HG02943 (cell line): ENCODE results near the gene DRC7.

Source experiments
- ATAC-seq: cut with Tn5 transposase; IDR thresholded peaks from one replicate; pipeline ENCODE4 v1.9.1; 2021; ENCODE audit warnings: mild to moderate bottlenecking, low read depth, moderate library complexity; ENCODE audit not compliant: unreplicated experiment

DRC7 gene

DNA sequence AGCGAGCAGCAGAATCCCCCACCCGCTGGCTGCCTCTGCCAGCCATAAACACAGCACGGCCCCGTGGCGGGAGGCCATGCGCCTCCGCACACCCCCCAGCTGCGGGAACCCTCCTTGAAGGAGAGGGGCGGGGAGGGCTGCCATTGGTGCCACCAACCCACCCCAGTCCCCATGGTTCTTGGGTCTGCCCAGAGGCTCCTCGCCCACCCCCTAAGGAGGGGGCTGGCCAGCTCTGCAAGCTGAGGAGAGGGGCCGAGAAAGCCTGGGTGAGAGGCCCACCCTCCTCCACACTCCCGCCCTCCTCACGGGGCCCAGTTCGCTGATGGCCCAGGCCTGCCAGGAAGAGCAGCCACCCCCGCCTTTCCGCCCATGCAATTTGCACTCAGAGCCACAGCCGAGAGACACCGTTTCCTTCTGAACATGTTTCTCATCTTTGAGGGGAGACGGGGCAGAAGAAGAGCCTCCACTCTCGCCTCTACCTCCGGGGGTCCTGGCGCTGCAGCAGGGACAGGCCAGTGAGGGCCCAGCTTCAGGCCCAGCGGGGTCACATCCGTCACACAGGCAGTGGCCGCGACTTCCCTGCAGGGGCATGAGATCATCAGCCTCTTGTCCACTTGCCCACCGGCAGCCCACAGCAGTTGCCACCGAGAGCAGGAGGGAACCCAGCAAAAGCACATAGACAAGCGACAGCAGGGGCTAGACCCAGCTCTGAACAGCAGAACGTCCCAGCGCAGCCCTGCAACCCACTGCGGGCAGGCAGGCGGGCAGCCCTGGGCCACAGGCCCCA is 63.9 kb downstream of the DRC7 start:
- no peak for ATAC-seq

DNA sequence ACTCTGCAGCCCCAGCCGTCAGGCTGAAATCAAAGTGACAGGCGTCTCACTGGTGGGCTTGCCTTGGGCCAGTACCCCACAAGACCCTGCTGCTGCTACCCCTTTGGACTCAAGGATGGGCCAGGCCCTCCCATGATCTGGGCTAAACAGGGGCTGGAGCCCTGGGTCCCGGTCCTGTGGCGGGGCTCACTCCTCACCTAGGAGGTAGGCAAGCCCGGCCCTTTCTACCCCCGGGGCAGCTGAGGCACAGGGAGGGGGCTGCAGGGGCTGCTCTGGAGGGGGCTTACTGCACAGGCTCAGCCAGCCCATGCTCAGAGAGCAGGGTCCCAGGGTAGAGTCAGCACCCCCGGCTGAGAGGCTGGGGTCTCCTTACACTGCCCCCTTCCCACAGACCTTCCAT is 64.5 kb downstream of the DRC7 start:
- ATAC-seq, result no peak

DNA sequence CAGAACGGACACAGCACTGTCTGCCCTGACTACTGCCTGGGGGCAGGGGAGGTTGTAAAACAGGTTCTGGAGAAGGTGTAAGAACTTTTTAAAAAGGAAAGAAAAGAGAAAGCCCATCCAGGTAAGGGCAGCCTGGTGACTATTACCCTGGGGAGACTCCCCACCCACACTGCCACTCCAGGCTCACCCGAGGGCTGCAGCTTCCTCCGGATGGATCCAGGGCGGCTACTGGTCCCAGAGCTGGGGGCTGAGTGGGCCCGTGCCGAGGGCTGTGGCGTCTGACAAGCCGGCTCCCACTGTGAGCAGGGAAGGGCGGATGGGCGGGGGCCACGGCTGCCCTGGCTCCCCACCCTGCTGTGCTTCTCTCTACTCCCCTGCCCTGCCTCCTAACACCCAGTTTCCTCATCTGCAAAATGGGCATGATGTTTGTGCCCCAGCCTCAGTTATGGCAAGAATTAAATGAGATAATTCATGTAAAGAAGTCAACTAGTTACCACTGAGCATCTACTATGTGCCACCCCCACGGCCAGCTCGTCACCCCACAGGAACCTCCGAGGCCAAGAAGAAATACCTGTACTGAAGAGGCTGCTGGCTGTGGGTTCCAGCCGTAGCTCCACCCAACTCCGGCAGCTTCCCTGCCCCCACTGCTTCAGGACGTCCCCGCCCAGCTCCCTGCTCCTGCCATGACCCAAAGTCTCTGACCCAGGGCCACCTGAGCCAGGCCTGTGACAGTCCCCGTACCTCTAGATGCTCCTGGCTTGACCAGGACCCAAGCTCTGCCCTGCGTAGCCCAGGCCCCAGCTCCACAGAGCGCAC is 65.1 kb downstream of the DRC7 start:
- no peak for ATAC-seq

DNA sequence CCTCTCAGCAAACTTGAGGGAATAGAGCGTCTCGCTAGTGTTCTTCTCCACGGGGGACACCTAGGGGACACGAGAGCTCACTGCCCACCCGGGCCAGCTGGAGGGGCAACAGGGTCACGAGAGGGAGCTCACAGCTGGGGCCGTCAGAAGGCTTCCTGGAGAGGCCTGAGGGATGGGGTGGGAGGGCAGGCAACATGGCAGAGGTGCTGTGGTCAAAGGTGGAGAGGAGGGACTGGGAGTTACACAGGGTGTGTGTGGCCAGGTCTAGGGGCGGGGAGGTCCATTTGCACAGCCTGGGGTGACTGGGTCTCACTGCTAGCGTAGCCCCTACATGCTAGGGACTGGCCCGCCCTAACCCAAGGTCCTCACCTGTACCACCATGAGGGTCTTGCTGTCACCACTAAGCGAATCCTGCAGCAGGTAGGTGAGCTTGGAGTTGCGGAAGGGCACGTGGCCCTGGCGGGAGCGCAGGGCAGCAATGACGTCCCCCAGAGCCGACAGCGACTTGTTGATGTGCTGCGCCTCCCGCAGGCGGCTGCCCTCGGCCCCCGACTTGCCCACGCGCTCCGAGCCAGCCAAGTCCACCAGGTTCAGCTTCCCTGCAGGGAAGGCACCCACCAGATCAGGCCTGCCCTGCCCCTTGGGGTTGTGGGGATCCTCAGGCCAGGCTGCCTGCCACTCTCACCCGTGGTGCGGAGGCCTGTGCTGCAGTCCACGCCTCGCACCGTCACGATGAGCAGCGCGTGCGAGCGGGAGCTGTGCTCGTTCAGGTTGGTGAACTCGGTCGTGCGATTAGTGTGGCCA is 66.0 kb downstream of the DRC7 start:
- ATAC-seq, result no peak

DNA sequence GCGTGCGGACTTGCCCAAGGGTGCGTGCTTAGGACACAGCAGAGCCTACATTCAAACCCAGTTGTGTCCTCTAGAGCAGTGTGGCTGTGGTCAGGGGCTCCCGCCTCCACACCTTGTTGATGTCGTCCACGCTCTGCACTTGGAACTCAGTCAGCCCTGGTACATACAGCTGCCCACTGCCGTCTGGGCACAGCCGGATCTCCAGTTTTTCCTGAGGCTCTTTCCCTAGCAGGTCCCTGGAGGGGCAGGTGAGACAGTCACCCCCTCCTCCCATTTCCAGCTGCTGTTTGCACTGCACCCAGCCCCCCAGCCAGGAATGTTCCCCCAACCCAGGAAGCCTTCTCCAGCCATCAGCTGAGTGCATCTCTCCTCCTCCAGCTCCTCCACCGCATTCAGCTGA is 66.7 kb downstream of the DRC7 start:
- ATAC-seq, result no peak

- ATAC-seq, result no peak
Observed at GRCh38 chr16:57761957-57762356, 67.4 kb downstream of the DRC7 start.

- ATAC-seq, result no peak
Observed at GRCh38 chr16:57762365-57763040, 67.9 kb downstream of the DRC7 start.

DNA sequence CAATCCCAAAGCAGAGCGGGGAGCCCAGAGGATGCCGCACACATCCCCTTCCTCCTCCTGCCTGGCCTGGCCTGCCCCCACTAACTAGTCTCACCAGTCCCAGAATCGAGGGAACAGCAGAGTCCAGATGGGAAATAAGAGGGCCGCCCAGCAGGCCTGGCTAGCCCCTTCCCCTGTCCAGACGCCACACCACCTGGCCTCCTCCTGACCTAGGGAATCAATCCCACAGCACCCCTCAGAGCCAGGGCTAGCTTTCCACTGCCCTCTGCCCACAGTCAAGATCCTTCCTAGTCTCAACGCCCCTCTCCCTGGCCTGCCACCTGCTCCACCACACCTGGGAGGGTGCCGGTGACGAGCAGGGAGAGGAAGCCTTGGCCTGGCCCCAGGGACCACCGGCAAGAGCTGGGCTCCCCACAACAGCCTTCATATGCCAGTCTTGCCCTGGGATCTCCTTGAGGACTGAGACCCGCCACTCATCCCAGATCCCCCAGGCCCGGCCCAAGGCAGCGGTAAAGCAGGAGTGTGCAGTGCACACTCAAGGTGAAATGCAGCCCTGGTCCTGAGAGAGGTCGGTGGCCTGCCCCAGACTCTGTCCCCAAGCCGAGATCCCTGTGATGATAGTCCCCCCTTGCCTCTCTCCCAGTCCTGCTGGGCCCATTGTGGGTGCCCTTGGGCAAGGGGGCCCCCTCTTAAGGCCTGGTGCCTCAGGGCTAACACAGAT is 68.8 kb downstream of the DRC7 start:
- ATAC-seq, result no peak

DNA sequence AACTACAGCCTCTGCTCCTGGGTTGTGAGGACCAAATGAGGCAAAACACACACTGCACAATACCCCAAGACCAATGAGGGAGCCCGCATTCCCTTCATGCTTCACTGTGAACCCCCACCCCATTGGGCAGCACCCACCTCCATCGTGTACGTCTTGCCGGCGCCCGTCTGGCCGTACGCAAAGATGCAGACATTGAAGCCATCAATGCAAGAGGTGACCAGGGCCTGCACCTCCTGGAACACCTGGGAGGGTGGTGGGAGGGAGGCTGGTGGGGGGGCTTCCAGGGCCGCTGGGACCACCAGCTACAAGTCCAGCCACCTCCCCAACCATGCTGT is 69.4 kb downstream of the DRC7 start:
- no peak for ATAC-seq

DNA sequence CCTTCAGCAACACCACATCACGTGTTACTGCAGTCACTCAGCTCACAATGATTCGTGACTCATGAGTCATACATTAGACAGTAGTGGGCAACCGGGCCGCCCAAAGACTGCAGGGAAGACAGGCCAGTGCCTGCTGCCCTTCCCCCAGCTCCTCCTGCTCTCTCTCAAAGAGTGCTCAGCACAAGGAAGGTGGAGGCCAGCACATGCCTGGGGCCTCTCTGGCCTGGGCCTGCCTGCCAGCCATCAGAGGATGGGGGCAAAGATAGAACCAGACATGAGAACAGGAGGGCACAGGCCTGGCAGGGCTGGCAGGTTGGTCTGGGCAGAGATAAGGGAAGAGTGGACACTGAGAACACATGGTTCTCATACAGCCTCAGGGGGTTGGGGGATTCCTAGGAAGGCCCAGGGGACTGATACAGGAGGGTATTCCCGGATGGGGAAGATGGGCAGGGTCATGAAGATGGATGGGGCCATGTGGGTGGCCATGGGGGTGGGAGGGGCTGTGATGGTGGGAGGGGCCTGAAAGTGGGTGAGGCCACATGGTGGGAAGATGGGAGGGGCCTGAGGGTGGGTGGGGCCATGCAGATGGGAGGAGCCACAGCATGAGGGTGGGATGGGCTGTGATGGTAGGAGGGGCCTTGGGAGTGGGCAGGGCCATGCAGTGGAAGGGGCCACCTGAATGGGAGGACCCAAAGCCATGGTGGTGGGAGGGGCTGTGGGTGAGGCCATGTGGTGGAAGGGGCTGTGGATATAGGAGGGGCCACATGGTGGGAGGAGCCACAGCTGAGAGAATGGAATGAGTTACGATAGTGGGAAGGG is 69.9 kb downstream of the DRC7 start:
- ATAC-seq, result no peak

- ATAC-seq, result no peak
Observed at GRCh38 chr16:57765160-57765728, 70.6 kb downstream of the DRC7 start.

- no peak for ATAC-seq
Observed at GRCh38 chr16:57766714-57767348, 72.2 kb downstream of the DRC7 start.

GRCh38 chr16:57769541-57770145 is 75.0 kb downstream of the DRC7 start:
- ATAC-seq, result no peak

DNA sequence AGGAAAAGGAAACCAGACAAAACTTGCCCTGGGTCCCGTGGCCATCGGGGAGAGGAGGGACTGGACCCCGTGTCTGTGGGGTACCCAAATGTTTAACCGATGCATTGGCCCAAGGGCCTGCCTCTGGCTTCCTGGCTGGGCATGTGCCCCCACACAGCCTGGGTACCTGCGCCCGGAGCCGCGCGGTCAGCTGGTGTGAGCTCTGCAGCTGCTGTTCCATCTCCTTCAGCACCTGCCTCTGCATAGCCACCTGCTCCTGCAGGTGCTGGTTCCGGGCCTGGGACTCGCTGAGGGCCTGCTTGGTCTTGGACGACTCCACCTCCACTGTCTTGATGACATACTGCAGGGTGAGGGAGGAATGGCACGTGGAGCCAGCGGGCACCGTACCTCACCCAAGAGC is 75.8 kb downstream of the DRC7 start:
- no peak for ATAC-seq

- no peak for ATAC-seq
Observed at GRCh38 chr16:57771141-57771785, 76.7 kb downstream of the DRC7 start.

DNA sequence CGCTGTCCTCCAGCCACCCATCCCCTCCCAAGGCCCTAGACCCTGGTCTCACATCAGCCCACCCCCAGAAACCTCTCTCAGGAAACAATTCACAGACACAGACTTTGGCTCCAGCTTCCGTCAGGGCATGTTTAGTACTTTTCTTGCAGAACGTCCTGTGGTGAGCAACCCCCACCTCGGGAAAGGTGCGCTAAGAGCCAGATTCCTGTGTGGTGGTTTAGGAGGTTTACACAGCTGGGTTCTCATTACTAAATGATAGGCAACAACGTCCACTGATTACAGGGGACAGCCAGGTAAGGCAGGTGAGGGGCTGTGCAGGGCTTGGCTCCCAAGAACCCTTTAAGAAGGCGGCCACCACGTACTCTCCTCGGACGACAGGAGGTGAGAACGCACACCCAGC is 78.4 kb downstream of the DRC7 start:
- ATAC-seq, result no peak

- no peak for ATAC-seq
Observed at GRCh38 chr16:57773655-57774295, 79.2 kb downstream of the DRC7 start.
